Muscle of back (tissue), 11 donors: ENCODE results near the gene TRMT2A. TPM values are rescaled to one million over a fixed set of nuclear protein-coding genes. Genes with fewer than 3 reads are reported as not detected.

ENCODE experiments used
- DNase-seq, 3 donors: peaks; one replicate each; pipeline versions ENCODE4 v3.0.0 to v3.0.0-alpha.2; 2013
- polyA plus RNA-seq, 10 donors: library from polyadenylated mRNA; unstranded; fragments of 120-200 nt; gene quantifications; one replicate each; pipeline ENCODE4 v1.2.1, GENCODE V29; 2013; ENCODE audit not compliant: insufficient read length in 10 of 10

Gene TRMT2A
- polyA plus RNA-seq, 10 donors, result 24.8 to 50.8 (median 40.5) TPM

DNA sequence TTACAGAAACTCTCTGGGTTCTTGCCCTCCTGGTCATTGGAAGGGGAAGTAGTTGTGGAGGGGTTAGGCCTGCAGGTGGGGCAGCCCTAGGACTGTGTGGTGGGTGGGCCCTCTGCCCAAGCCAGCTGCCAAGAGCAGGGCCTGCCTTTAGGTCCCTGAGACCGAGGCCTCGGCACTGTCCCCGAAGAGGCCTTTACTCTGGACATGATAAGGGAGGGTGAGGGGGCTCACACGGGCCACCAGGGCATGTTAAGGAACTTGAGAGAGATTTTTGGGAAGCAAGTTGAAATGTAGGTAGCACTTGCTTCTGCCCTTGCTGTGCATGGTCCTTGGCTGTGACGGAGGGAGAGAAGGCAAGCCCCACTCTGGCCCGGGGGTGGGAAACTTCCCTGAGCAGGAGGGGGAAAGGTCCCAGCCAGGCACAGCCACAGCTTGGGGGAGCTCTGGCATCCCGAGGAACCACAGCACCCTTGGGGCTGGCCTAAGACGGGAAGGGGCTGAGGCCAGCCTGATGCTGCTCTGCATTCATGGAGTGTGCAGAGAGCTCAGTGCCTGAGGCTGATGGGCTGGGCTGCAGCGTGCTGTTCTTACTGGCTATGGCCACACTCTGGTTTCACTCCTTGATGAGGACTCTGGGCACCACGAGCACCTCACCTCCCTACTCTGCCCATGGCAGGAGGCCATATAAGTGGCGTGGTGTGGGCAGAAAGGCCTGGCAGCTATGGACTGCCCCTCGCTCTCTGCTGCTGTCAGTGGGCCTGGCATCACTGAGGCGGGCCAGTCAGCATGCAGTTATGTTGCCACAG is 8.9 kb downstream of the TRMT2A start:
- DNase-seq, result no peak

DNA sequence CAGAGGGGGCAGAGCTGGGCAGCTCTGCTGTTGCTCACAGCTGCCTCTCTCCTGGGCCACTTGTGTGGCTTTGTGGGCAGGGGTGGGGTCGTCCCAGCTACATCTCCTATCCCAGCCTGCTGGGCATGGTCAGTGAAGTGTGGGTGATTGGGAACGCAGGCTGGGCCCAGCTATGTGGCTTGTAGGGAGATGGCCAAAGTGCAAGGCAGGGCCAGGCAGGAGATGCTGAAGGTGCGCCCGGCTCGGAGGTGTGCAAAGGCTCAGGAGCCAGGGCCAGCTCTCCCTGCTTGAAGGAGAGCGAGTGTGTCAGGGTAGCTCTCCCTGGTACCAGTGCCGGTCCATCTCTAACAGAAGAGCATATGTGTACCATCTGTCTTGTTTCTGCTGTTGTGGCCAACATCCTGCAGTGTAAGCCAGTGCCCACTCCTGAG is 9.5 kb downstream of the TRMT2A start:
- DNase-seq, result no peak

DNA sequence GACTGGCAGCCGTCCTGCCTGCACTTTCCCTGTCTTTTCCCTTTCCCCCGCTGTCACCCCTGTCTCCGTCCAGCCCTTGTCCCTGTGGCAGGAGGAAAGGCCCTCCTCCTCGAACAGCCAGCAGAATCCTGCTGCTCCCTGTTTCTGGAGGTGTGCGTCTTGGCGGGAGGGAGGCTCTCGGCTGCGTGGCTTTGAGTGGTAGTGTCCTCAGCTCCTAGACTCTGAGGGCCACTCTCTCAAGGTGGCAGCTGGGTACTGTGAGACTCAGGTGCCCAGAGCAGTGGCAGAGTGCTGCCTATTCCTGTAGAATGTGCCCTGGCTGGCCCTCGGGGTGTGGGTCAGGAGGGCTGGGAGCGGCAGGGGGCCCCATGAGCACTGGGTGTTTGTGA is 10.2 kb downstream of the TRMT2A start:
- DNase-seq, result no peak

DNA sequence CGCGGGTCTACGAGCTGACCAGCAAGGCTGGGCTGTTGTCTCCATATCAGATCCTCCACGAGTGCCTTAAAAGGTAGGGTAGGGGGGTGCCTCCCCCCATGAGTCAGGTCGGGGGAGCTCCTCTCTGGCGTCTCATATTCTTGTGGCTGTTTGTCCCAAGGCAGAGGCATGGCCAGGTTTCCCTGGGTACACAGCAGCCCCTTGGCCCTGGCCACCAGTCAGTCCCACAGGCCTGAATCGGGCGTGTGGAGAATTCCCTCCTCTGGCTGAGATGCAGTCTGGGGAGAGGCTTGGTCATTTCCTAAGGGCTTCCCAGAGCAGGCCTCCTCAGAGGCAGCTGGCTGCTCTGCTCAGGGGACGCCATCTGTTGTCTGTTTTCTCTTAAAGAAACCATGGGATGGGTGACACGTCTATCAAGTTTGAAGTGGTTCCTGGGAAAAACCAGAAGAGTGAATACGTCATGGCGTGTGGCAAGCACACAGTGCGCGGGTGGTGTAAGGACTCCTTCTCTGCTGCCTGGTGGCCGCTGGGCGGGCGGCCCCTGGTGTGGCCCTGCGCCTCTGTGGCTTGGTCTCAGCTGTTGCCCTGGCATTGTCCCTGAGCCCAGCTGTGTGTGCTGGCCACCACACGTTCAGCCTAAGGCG is 10.7 kb downstream of the TRMT2A start:
- DNase-seq, result no peak

GRCh38 chr22:20105456-20106204 is 11.4 kb downstream of the TRMT2A start:
- DNase-seq, result no peak

DNA sequence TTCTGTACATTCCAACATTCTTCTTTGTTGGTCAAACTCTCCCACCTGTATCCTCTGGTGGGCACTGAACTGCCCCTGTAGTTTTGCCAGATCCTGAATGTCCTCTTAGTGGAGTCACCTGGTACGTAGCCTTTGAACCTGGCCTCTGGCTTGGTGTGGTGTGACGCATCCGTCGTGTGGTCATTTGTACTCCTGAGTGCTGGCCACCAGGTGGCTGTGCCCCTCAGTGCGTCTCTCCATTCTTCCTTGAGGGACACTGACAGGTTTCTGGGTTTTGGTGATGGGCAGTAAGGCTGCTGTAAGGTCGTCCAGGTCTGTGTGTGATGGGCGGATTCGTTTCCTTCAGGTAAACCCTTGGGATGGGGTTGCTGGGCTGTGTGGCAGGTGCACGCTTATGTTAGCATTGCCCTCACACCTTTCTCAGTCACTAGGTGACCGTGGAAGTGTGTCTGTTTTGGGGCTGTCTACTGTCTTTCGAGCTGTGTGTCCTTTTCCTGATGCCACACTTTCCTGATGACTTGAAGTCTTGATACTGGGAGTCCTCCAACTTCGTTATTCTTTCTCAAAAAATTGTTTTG is 14.7 kb downstream of the TRMT2A start:
- DNase-seq, result no peak

DNA sequence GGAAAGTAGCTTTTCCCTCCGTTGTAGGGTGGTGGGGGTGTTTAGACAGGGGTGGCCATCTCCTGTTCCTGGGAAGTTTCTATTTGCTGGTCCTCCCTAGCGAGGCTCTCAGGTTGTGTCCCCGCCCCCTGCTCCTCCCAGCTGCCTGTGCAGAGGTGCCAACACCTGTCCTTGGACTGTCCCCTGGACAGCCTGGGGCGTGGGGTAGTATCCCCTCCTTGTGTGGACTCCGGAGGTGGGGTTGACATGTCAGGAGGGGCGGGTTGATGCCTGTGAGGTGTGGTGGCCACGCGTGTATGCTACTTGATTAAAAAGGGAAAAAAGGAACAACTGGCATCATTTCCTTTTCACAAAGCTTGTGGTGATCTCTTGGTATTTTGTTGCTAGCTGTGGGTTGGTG is 15.4 kb downstream of the TRMT2A start:
- DNase-seq, result no peak

DNA sequence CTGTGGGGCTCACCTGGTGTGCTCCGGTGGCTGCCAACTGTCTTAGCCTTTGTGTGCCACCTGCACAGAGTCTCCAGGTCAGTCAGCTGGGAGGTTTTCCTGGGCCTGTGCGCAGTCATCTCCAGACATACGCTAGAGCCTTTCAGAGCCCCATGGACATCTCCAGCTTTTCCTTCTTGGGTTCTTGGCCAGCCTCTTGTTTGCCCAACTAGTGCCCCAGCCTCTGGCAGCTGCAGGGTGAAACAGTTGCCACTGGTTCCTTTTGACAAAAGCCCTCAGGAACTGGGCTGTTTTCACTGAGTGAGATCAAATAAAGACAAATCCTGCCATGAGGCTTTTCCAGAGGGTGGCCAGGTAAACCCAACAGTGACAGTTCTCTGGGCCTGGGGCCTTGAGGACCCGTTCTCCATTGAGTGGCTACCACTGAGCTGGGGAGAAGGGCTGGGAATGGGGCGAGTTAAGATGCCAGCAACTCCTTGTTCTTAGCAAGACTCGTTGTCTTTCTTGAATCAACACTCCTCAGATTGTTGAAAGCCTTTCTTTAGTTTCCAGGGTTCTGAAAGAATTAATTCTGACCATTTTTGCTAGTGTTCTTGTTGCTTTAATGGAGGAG is 17.8 kb downstream of the TRMT2A start:
- DNase-seq, result no peak

- no peak for DNase-seq
These were observed 20.2 kb downstream of the TRMT2A start for GRCh38 chr22:20096574-20097420.

DNA sequence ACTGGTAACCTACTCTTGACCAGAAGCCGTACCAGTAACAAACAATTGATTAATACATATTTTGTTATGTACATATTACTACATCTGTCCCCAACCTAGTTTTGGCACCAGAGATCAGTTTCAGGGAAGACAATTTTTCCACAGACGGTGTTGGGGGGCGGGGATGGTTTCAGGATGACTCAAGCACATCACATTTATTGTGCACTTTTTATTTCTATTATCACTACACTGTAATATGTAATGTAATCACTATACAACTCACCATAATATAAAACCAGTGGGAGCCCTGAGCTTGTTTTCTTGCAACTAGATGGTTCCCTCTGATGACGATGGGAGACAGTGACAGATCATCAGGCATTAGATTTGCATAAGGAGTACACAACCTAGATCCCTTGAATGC is 21.5 kb downstream of the TRMT2A start:
- DNase-seq, result no peak

GRCh38 chr22:20094197-20094807 is 22.7 kb downstream of the TRMT2A start:
- DNase-seq, result no peak

DNA sequence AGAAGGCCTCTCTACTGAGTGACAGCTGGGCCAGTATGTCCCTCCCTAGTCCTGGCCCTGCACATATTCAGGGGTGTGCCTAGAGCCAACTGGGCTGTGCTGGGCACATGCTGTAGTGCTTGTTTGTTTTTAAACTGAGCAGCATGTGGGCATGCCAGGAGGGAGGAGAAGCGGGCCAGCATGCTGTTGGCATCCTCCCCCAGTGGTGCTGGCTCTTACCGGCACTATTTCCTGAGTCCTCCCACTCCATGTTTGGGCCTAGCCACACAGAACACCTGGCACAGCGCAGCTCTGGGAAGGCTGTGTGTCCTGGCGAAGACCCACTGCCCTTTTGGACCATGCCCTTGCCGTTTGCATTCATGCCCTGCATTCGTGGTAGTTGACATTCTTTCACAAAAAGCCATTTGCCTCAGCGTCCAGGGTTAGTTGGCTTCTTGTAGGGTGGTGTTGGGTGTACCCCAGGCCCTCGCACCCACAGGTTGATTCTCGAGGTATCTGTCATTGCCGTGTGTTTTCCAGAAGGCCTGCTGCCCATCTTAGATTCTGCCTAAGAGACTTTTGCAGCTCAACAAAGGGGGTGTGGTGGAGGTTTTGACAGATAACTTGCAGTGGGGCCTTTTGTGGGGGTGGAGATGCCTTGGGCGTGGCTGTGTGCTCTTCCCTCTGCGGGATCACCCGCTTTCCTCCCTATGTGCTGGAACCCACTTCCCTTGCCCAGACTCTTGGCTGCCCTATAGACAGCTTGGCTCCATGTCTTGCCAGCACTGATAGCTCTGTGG is 23.4 kb downstream of the TRMT2A start:
- peak in 1 of 3 donors; percentile 17 for DNase-seq

DNA sequence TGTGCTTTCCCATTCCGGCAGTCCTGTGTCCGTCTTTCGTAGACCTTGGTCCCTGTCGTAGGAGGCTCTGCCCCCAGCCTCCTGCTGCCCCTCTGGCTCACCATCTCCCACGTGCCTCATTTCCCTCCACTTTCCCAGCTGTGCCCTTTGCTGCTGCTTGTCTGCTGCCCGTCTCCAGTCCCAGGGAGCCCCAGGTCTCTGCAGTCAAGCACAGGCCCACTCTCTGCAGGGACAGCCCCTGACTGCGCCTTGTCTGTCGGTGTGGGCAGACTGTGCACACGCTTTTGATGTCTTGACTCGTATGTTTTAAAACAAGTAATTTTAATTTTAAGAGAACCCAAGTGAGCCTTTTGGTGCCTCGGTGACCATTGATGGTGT is 24.6 kb downstream of the TRMT2A start:
- no peak for DNase-seq

- no peak for DNase-seq
These were observed 25.1 kb downstream of the TRMT2A start for GRCh38 chr22:20091690-20092476.

GRCh38 chr22:20090730-20091240 is 26.2 kb downstream of the TRMT2A start:
- no peak for DNase-seq

DNA sequence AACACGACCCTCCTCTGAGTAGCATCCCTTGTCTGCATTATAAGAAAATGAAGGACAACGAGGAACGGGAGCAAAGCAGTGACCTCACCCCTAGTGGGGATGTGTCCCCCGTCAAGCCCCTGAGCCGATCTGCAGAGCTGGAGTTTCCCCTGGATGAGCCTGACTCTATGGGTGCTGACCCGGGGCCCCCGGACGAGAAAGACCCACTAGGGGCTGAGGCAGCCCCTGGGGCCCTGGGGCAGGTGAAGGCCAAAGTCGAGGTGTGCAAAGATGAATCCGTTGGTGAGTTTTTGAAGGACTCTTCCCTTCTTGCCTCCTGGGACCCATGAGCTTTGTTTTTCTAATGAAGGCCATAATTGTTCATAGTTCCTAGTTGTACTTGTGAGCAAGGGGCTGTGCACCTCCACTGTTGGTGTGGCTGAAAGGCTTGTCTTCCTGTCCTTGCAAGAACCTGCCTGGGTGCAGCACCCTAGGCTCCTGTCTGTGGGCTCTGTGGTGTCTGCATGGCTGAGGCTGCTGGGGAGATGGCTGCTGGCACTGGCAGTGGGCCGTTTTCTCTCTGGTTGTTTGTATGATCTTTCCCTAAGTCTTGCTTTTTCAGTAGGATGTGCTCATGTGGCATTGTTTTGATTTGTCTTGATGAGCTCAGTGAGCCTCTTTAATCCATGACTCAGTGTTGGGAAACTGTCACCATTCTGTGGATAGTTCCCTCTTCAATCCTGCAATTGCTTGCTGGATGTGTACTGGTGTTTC is 26.9 kb downstream of the TRMT2A start:
- no peak for DNase-seq

- DNase-seq, result no peak
These were observed 27.6 kb downstream of the TRMT2A start for GRCh38 chr22:20089226-20089976.
